GM18868 (cell line): ENCODE measurements around the gene DUSP15.
"Not testable (repeated sequence)": the region's sequence is repeated elsewhere in the genome, so short reads cannot be mapped to it uniquely, and the experiment has no call there.

Source experiments
- ATAC-seq: cut with Tn5 transposase; IDR thresholded peaks from one replicate; pipeline ENCODE4 v1.9.1; 2021; ENCODE audit warnings: mild to moderate bottlenecking, moderate library complexity; ENCODE audit not compliant: unreplicated experiment

The DUSP15 gene

GRCh38 chr20:31840906-31841816, 29.2 kb downstream of the DUSP15 start:
- ATAC-seq = no peak

DNA sequence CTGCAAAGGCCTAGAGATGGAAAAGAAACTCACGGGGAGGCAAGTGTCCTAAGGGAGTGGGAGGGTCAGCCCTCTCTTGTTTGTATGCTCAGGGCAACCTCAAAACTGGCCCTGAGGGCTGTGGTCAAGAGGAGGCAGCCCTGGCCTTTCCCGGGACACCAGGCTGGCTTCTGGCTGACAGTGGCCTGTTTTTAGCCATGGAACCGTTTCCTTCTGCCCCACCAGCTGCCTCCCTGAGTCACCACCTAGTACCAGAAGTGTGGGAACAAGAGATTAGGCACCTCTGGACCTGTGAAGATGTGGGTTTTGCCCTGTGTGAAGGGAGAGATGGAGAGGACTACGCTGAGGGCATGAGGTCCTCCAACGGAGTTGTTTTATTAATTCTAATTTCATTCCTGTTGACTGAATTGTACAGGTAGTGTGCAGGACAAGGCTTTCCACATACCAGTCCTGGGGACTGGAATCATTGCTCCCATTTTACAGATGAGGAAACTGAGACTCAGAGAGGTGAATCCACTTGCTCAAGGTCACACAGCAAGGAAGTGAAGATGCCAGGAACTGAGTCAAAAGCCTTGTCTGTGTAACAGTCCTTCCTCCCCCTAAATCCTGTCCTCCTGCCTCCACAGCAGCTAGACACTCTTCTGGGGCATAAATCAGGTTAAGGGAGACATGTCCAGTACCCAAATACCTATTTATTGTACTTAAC, 30.4 kb downstream of the DUSP15 start:
- no peak for ATAC-seq

GRCh38 chr20:31838646-31839292, 31.6 kb downstream of the DUSP15 start:
- no peak for ATAC-seq

GRCh38 chr20:31837896-31838397, 32.4 kb downstream of the DUSP15 start:
- ATAC-seq = no peak

DNA sequence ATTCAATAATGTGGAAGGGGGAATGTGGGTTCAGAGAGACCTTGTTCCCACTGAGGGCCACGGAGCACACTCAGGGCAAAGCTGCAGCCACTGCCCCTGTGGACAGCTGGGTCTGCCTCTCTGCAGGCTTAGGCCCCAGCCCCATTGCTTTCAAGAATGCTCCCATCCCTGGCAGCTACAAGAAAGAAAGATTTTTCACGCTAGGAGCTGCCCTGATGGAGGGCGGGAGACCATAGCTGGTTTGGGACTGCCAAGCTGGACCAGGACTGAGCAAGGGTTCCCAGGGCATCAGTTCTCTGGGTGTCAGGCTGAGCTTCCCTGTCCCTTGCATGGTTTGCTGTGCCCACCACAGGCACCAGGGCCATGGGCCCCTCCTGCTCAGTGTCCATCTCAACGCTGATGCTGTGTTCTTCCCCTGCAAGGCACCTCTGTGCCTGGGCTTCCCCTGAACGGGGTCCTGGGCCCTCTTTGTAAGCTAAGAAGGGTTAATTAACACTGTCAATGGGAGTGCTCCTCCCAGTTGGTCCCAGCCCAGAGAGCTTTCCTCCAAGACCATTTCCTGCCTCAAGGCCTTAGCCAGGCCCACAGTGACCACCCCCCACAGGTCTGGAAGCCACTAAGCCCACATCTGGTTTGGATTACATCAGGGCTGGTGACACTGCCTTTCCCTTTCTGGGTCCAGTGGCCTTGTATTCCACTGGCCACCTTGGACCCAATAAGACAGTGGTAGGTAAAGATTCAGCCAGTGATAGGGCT, 33.3 kb downstream of the DUSP15 start:
- ATAC-seq = no peak

DNA sequence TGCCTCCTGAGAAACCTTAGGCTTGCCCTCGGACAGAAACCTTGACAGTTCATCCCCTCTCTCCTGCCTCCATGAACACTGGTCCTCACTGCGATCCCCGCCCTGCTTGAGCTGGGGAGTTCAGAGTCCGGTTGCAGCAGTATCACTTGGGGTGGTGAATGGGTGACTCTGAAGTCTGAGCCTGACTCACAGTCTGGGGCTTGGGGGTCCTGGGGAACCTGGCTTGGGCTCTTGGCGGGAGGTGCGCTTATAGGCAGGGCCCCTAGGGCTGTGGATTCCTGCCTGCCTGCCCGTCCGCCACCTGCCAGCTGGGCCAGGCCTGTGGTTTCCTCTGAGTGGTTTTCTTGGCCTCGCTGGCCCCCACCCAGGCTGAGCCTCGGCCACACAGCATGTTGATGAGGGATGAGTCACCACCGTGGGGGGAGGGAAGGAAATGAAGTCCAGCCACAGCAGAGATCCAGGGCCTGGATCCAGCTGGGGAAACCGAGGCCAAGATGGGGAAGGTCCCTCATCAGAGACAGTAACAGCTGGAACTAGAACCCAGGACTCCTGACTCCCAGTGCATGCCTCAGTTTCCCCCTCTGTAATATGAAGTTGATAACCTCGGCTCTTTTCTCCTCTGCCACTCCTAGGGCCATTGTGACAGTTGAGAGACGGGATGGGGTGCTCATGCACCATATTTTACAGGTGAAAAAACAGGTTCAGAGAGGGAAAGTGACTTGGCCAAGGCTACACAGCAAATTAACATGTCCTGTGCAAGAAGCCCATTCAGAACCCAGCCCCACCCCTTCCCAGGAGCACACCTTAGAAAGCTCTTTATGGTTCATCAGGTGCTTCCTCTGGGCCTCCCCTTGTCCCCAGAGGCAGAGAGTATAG, 34.1 kb downstream of the DUSP15 start:
- ATAC-seq = peak; percentile 66

- ATAC-seq = no peak
Measured at GRCh38 chr20:31835554-31835953, 34.8 kb downstream of the DUSP15 start.

DNA sequence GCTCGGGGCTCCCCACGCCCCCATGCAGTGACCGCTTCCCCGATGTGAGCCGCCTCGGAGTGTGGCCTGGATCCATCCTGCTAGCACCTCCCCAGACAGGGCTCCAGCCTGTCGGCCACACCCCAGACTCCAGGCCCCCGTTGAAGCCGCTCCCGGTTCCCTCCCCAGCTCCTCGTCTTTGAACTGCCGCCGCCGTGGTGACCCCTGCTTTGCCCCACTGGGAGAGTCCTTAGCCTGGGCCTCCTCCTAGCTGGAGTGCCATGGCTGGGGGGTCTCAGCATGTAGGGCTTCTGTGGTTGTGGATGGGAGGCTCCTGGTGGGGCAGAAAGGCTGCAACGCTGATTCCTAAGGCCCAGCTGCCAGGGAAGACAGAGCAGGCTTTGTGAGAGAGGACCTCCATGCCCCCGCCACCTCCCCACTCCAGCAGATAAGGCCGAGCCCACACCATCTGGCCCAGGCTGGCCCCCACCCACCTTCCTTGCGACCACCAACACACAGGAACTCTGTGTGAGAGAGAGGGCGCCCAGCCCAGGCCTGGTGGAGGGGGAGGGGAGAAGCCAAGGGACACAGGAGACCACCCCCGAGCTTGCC, 36.3 kb downstream of the DUSP15 start:
- no peak for ATAC-seq

GRCh38 chr20:31833130-31833930, 37.0 kb downstream of the DUSP15 start:
- ATAC-seq = no peak

DNA sequence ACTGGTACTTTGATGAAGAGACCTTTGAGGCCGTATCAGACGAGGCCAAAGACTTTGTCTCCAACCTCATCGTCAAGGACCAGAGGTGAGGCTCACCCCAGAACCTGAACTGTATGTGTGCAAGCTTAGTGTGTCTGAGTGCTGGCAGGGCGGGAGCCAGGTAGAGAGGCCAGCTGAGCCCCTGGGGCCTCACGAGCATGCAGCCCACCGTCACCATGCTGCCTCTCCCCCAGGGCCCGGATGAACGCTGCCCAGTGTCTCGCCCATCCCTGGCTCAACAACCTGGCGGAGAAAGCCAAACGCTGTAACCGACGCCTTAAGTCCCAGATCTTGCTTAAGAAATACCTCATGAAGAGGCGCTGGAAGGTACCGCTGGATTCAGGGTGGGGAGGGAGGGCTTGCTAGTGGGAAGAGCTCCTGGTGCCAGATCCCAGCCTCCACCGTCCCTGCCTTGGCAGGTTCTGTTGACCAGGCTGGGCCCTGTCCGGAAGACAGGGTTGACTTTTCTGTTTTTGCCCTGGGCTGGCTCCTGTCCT, 38.5 kb downstream of the DUSP15 start:
- ATAC-seq = no peak

- no peak for ATAC-seq
Measured at GRCh38 chr20:31831211-31831610, 39.1 kb downstream of the DUSP15 start.

DNA sequence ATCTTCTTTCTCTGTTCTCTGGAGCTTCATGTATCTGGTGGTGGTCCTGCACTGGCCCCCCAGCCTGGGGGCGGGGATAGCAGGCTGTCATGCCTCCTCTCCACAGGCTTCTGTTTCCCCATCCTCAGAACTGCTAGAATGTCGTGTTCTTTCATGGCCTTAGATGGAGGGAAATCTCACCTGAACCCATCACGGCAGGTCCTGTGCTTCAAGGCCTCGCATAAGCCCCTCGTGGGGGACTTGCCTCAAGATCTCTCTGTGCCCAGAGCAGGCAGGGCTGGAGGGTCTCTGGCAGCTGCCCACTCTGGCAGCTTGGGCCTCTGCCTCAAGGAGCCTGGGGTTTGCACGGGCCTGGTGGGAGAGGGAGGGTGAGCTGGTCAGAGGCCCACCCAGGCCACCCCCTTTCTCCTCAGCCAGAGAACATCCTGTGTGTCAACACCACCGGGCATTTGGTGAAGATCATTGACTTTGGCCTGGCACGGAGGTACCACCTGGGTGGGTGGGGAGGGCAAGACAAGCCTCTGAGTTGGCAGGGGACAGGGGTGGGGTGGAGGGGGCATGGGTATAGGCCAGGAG, 39.8 kb downstream of the DUSP15 start:
- ATAC-seq = no peak

DNA sequence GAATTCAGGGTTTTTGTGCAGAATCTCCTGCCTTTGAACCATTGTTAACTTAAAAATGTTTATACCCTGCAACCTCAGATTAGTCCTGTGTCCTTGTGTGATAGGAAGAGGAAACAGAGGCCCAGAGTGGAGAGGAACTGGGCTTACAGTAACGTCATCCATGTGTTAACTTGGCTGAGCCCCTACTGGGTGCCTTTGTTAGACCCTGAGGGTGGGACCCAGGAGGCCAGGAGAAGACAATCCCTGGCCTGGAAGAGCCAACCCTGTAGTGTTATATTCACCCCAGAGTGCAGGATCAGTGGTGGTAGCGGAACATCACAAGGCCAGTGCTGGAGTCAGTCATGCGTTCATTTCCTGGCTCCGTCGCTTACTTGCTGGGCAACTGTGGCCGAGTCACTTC, 40.6 kb downstream of the DUSP15 start:
- ATAC-seq = no peak

DNA sequence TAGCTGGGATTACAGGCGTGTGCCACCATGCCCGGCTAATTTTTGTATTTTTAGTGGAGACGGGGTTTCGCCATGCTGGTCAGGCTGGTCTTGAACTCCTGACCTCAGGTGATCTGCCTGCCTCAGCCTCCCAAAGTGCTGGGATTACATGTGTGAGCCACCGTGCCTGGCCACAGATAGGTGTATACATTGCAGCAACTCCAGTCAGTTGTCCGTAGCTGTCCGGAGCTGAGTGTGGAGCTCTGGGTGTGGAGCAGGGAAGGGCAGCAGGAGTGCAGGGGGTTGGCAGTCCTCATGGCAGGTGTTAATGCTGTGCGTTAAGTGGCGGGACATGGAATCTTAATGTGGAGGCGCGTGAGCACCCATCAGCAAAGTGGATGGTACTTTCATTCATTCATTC, 42.3 kb downstream of the DUSP15 start:
- ATAC-seq = not testable (repeated sequence)

GRCh38 chr20:31827059-31827458, 43.3 kb downstream of the DUSP15 start:
- ATAC-seq = no peak

GRCh38 chr20:31826074-31826473, 44.3 kb downstream of the DUSP15 start:
- no peak for ATAC-seq

- no peak for ATAC-seq
Measured at GRCh38 chr20:31824554-31825313, 45.6 kb downstream of the DUSP15 start.
